Upper lobe of right lung (tissue), 1 donor: Measurements from ENCODE around the gene HSD17B8. TPM values are rescaled to one million over a fixed set of nuclear protein-coding genes. Genes with fewer than 3 reads are reported as not detected.
"Not testable (repeated sequence)": the region's sequence is repeated elsewhere in the genome, so short reads cannot be mapped to it uniquely, and the experiment has no call there.

ENCODE experiments used
- ATAC-seq: fragments of 200-7000 bp; cut with Tn5 transposase; one replicate; pipeline ENCODE4 v1.9.1; 2020; ENCODE audit warnings: mild to moderate bottlenecking, moderate library complexity
- DNase-seq: peaks from one replicate; pipeline ENCODE4 v3.0.0-alpha.2; 2020
- H3K27ac ChIP-seq: fragments of 200-600 bp; one replicate; pipeline ENCODE4 v1.8.0; 2022
- H3K27me3 ChIP-seq: fragments of 200-600 bp; one replicate; pipeline ENCODE4 v1.8.0; 2022; ENCODE audit warnings: mild to moderate bottlenecking
- H3K36me3 ChIP-seq: fragments of 200-600 bp; one replicate; pipeline ENCODE4 v1.8.0; 2022
- H3K4me1 ChIP-seq: fragments of 200-600 bp; one replicate; pipeline ENCODE4 v1.8.0; 2022
- H3K4me3 ChIP-seq: fragments of 200-600 bp; one replicate; pipeline ENCODE4 v1.8.0; 2022; ENCODE audit warnings: mild to moderate bottlenecking
- H3K9me3 ChIP-seq: fragments of 200-600 bp; one replicate; pipeline ENCODE4 v1.8.0; 2022
- intact Hi-C: fragments of 100-400 bp; cut with DNase I; formaldehyde crosslinking; loops from one replicate; pipeline ENCODE4 v1.11.0; 2022
- total RNA-seq: library from RNA; stranded (reverse); fragmentation: NEBNext Ultra II Directional; extraction: Animal tissue kit (Norgen Biotek cat#: 25700); gene quantifications from one replicate; pipeline ENCODE4 v1.2.1, GENCODE V29; 2021
- TF ChIP-seq, protein P1 (sequence below): fragments of 200-600 bp; IDR thresholded peaks from one replicate; pipeline ENCODE4 v1.8.0; 2022; ENCODE audit warnings: antibody characterized with exemption
- donor health status: DM: no; HTN: yes; CAD: no; lungs with severe emphysema.

The HSD17B8 gene
- total RNA-seq, 1 donor from 2014 or later: 14.7 TPM

DNA sequence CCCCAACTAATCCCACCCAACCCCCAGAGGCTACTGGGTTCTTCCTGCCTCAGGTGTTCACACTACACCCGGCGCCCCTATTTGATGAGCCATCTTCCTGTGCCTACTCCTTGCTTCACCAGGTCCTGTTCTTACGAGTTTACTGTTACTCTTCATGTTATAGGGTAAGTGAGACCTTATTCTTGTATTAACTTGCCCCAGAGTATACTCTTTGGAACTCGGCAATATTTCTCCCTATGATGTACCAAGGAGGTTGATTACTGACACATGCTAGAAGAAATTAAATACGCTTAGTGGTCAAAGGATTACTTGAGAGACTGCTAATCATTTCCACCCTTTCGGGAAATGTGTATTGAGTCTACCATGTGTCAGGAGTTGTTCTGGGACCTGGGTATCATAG, 12.8 kb downstream of the HSD17B8 start:
- Histone ChIP-seq H3K27me3 (peaks cover 21% of the 10 kb centered on the region), H3K9me3 (no peaks in the 10 kb centered on the region), H3K27ac (no peak overlapping the region), H3K36me3 (peaks cover under 1% of the 10 kb centered on the region), H3K4me1 (peaks cover 17% of the 10 kb centered on the region), H3K4me3 (no peak overlapping the region)
- intact Hi-C loops: no loop called here
- TF ChIP-seq, protein P1, sequence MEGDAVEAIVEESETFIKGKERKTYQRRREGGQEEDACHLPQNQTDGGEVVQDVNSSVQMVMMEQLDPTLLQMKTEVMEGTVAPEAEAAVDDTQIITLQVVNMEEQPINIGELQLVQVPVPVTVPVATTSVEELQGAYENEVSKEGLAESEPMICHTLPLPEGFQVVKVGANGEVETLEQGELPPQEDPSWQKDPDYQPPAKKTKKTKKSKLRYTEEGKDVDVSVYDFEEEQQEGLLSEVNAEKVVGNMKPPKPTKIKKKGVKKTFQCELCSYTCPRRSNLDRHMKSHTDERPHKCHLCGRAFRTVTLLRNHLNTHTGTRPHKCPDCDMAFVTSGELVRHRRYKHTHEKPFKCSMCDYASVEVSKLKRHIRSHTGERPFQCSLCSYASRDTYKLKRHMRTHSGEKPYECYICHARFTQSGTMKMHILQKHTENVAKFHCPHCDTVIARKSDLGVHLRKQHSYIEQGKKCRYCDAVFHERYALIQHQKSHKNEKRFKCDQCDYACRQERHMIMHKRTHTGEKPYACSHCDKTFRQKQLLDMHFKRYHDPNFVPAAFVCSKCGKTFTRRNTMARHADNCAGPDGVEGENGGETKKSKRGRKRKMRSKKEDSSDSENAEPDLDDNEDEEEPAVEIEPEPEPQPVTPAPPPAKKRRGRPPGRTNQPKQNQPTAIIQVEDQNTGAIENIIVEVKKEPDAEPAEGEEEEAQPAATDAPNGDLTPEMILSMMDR: no peak
- ATAC-seq (no peak), DNase-seq (no peak)

- Histone ChIP-seq H3K36me3 (no peaks in the 10 kb centered on the region), H3K4me1 (peaks cover 14% of the 10 kb centered on the region), H3K27ac (no peak overlapping the region), H3K27me3 (peaks cover 21% of the 10 kb centered on the region), H3K9me3 (no peaks in the 10 kb centered on the region), H3K4me3 (no peak overlapping the region)
- intact Hi-C loops: no loop called here
- TF ChIP-seq, protein P1: no peak
- no peak for DNase-seq
- no peak for ATAC-seq
Observed at GRCh38 chr6:33217681-33218080, 13.2 kb downstream of the HSD17B8 start.

DNA sequence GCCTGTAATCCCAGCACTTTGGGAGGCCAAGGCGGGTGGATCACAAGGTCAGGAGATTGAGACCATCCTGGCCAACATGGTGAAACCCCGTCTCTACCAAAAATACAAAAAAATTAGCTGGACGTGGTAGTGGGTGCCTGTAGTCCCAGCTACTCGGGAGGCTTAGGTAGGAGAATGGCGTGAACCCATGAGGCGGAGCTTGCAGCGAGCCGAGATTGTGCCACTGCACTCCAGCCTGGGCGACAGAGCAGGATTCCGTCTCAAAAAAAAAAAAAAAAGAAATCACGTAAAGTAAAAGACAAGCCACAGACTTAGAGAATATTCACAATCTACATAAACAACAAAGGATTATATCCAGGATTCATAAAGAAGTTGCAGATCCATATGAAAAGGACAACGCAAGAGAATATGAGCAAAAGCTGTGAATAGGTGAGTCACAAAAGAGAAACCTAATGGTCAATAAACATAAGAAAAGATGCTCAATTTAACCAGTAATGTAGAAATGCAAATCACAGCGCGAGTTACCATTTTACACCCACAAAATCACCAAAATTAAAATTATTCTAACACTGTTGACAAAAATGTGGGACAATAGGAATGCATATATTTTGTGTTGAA, 22.2 kb downstream of the HSD17B8 start:
- H3K4me1 ChIP-seq, ATAC-seq, intact Hi-C loops, DNase-seq, H3K36me3 ChIP-seq, H3K4me3 ChIP-seq, H3K27ac ChIP-seq, H3K27me3 ChIP-seq, H3K9me3 ChIP-seq: not testable (repeated sequence)

- Histone ChIP-seq H3K27ac (no peak overlapping the region), H3K4me1 (no peaks in the 10 kb centered on the region), H3K27me3 (peaks cover 23% of the 10 kb centered on the region), H3K9me3 (no peaks in the 10 kb centered on the region), H3K4me3 (no peak overlapping the region), H3K36me3 (no peaks in the 10 kb centered on the region)
- ATAC-seq: no peak
- intact Hi-C loops: no loop called here
- TF ChIP-seq, protein P1: no peak
- no peak for DNase-seq
Observed at GRCh38 chr6:33235221-33235634, 30.8 kb downstream of the HSD17B8 start.

DNA sequence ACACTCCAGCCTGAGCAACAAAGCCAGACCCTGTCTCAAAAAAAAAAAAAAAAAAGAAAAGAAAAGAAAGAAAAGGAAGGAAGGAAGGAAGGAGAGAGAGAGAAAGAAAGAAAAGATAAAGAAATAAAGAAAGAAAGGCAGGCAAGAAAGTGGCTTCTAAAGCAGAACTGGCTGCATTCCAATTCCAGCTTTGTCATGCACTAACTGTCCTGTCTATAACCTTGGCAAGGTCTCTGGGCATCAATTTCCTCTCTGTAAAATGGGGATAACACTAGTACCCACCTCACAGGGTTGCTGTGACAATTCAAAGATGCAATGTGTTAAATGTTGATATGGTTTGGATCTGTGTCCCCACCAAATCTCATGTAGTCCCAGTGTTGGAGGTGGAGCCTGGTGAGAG, 31.9 kb downstream of the HSD17B8 start:
- Histone ChIP-seq H3K9me3 (no peaks in the 10 kb centered on the region), H3K27ac (no peak overlapping the region), H3K27me3 (peaks cover 23% of the 10 kb centered on the region), H3K4me1 (no peaks in the 10 kb centered on the region), H3K4me3 (no peak overlapping the region), H3K36me3 (no peaks in the 10 kb centered on the region)
- ATAC-seq: no peak
- DNase-seq: no peak
- TF ChIP-seq, protein P1: no peak
- intact Hi-C loops: no loop called here

- no peaks in the 10 kb centered on the region for H3K4me1 ChIP-seq
- peaks cover 23% of the 10 kb centered on the region for H3K27me3 ChIP-seq
- no peak overlapping the region for H3K4me3 ChIP-seq
- H3K9me3 ChIP-seq: no peaks in the 10 kb centered on the region
- ATAC-seq: no peak
- no peak for DNase-seq
- TF ChIP-seq, protein P1: no peak
- H3K36me3 ChIP-seq: no peaks in the 10 kb centered on the region
- no peak overlapping the region for H3K27ac ChIP-seq
- intact Hi-C loops: no loop called here
Observed at GRCh38 chr6:33236852-33237251, 32.4 kb downstream of the HSD17B8 start.
